Uterus (tissue), 2 donors: ENCODE results near the gene AP1S1.

ENCODE experiments used
- POLR2A ChIP-seq, 2 donors: fragments of 450-650 bp; IDR thresholded peaks; one replicate each; pipeline ENCODE4 v1.6.1; 2016; ENCODE audit warnings: antibody characterized with exemption in 2 of 2, mild to moderate bottlenecking in 1 of 2, moderate library complexity in 1 of 2
- TF ChIP-seq, protein P1 (sequence below), 4 experiments: fragments of 200-600 bp in 2 of 4; fragments of 450-650 bp in 2 of 4; sonication (generic) in 2 of 4; IDR thresholded peaks; one replicate each; pipeline ENCODE4 v1.5.1; 2016 to 2019; ENCODE audit warnings: antibody characterized with exemption in 4 of 4, mild to moderate bottlenecking in 2 of 4, moderate library complexity in 1 of 4

DNA sequence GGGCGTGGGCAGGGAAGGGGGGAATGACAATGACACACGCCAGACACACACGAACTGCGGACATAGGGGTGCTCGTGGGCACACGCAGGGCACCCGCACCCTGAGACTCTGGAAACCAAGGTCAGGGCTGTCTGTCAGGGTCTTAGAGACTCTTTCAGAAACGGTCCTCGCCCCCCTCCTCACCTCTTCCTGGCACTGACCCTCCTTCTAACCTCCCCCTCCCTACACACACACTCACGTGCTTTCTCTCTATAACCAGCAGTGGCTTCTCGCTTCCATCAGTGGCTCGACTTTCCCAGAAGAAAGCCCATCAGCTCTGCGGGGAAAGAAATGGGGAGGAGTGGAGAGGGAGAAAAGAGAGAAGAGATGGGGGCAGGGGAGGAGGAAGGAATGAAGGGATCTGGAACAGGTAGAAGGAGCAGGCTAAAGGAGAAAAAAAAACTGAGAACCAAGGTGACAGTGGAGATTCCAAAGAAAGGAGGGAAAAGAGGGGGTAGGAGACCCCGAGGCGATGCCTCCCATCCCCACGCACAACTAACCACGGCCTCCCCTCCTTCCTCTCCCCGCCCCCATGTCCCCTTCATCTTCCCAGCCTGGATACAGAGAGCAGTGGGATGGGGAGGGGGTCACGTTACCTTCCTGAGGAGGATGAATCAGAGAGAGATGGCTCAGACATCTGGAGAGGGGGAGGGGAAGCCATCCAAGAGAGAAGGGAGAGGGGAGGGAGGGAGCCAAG, 12.8 kb downstream of the AP1S1 start:
- TF ChIP-seq, protein P1, sequence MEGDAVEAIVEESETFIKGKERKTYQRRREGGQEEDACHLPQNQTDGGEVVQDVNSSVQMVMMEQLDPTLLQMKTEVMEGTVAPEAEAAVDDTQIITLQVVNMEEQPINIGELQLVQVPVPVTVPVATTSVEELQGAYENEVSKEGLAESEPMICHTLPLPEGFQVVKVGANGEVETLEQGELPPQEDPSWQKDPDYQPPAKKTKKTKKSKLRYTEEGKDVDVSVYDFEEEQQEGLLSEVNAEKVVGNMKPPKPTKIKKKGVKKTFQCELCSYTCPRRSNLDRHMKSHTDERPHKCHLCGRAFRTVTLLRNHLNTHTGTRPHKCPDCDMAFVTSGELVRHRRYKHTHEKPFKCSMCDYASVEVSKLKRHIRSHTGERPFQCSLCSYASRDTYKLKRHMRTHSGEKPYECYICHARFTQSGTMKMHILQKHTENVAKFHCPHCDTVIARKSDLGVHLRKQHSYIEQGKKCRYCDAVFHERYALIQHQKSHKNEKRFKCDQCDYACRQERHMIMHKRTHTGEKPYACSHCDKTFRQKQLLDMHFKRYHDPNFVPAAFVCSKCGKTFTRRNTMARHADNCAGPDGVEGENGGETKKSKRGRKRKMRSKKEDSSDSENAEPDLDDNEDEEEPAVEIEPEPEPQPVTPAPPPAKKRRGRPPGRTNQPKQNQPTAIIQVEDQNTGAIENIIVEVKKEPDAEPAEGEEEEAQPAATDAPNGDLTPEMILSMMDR (IDR thresholded peaks at IDR 0.05), result no peak
- TF ChIP-seq POLR2A (IDR thresholded peaks at IDR 0.05), result no peak
